Effector CD4-positive, alpha-beta T cell (primary cell): Measurements from ENCODE around the gene OPCML.

Experiments
- DNase-seq: peaks from one replicate; pipeline ENCODE4 v3.0.0-alpha.2; 2020

The OPCML gene

GRCh38 chr11:133224271-133224670 is 308.0 kb downstream of the OPCML start:
- no peak for DNase-seq

DNA sequence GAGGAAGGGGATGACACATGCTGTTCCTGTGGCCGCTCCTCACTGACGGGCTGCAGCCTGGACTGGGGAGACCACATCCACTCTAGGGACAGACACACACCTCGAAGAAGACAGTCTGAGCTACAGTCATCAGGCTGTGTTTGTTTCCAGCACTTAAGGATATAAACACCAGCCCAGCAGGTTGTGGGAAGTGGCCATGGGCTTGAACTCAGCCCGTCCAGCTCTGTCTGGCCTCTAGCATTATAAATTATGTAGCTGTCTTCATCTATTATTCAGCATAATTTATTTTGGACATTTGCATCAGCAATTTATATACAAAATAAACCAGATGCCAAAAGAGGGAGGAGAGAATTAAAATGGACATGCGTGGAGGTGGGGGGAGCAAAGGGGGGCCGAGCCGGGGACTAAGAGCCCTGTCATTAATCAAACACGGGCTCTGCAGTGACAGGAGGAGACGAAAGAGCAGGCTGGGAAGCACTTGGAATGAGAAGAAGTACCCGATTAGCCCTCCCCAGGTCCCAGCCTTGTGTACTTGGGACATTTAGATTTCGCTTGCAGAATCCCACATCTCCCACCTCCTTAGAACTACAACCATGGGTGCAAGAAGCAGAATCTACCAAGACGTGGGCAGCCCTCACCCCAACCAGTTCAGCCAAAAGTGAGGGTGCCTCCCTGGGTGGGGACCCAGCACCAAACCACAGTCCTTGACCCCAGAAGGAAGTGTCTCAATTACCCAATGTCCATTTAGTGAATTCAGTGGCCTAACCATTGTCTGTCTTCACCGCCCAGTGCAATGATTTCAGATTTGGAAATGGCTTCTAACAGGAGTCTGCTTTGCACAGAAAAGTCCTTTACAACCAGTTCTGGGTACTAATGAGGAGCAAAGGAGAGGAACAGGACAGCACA is 309.6 kb downstream of the OPCML start:
- DNase-seq = no peak

DNA sequence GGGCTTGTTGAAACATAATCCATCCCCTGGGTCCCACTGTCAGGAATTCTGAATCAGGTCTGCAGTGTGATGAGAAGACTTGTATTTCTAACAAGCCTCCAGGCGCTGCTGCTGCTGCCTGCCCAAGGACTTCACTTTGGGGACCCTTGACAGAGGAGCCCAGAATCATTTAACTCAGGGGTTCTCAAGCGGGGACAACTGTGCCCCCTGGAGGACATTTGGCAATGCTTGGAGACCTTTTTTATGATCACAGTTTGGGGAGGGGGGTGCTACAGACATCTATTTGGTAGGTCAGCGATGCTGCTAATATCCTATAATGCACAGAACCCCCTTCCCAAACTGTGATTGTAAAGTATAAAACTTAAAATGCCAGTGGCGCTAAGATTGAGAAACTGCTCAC is 312.8 kb downstream of the OPCML start:
- no peak for DNase-seq

- no peak for DNase-seq
These were observed 315.5 kb downstream of the OPCML start for GRCh38 chr11:133216813-133217212.

GRCh38 chr11:133215596-133216230 is 316.6 kb downstream of the OPCML start:
- DNase-seq = no peak

DNA sequence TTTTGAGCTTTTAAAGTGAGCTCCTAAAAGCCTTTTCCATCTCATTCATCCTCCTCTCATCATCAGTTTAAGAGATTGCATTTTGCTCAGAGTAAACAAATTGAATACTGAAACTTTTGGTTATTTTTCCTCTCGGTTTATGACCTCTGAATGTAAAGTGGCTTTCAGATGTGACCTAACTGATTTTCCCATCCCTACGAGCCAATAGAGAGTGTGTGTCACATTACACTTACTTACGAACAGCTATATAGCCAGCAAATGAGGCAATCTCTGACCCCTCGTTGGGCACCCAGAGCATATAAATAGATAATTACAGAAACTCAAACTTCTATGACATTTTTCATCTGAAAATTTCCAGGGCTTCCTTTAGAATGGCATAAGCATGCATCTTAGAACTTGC is 317.7 kb downstream of the OPCML start:
- no peak for DNase-seq

GRCh38 chr11:133212201-133212600 is 320.1 kb downstream of the OPCML start:
- DNase-seq = no peak

- DNase-seq = no peak
These were observed 324.3 kb downstream of the OPCML start for GRCh38 chr11:133207995-133208394.

GRCh38 chr11:133206313-133207005 is 325.8 kb downstream of the OPCML start:
- DNase-seq = no peak

- no peak for DNase-seq
These were observed 328.1 kb downstream of the OPCML start for GRCh38 chr11:133204158-133204557.

DNA sequence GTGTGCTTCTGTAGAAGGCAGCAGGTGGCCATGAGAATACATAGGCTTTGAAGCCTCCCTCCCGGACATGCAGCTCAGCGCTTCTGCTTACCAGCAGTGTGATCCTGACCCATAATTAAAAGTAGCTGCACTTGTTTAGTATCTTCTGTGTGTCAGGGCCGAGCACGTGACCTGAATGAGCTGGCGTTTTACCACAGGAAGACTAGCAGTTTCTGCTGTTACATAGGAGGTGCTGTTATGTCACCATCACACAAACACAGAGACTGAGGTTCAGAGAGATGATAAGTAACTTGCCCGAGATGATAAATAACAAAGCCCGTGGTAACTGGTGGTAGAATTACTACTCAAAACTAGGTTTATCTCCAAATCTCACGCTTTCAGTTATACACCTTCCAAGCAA is 329.5 kb downstream of the OPCML start:
- DNase-seq = no peak

GRCh38 chr11:133198438-133198837 is 333.9 kb downstream of the OPCML start:
- no peak for DNase-seq

- DNase-seq = no peak
These were observed 334.9 kb downstream of the OPCML start for GRCh38 chr11:133197425-133197824.

GRCh38 chr11:133191931-133192330 is 340.4 kb downstream of the OPCML start:
- no peak for DNase-seq

GRCh38 chr11:133181667-133182066 is 350.6 kb downstream of the OPCML start:
- no peak for DNase-seq

DNA sequence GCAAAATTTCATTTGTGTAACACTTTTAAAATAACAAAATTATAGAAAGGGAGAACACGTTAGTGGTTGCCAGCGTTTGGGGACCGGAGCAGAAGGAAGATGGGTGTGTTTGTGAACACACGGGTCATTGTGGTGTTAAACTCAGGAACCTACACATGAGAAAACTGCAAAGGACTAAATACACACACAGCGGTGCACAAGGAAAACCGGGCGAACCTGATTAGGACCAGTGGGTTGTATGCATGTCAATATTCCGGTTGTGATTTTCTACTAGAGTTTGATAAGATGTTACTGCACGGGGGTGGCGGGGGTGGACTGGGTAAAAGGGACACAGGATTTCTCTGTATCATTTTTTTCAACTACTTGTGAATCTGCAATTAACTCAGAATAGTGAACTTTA is 351.2 kb downstream of the OPCML start:
- DNase-seq = no peak

DNA sequence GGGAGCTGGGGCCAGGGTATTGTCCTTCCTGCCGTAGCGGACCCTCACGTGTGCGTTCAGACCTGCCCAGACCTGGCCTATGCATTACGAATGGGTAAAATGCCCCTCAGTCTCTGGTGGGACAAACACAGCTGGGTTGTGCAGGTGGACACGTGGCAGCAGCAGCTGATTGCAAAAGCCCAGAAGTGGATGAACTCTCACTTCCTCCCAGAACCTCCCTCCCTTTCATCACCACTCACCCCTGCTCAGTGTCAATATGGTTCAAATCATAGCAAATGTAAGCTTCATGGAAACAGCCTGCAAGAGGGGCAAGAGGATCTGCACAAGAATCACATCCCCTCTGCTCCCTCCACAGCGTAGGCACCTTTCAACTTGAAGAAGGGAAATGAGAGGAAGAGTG is 352.1 kb downstream of the OPCML start:
- DNase-seq = no peak

DNA sequence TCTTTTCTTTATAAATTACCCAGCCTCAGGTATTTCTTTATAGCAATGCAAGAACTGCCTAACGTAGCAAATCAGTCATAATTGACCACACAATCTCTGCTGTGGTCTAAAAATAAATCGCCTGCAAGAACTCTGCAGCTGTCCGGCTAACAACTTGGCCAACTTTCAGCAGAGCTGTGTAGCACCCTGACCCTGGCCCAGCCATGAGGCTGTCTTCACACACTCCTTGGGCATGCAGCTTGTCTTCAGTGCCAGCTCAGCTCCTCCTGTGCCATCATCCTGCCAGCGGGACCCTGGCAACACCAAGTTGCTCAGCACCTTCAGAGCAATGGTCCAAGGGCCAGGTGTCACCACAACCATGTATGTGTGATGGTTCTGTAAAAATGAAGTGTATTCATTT is 355.6 kb downstream of the OPCML start:
- DNase-seq = no peak

- no peak for DNase-seq
These were observed 357.2 kb downstream of the OPCML start for GRCh38 chr11:133175103-133175502.

GRCh38 chr11:133173810-133174412 is 358.4 kb downstream of the OPCML start:
- DNase-seq = no peak

DNA sequence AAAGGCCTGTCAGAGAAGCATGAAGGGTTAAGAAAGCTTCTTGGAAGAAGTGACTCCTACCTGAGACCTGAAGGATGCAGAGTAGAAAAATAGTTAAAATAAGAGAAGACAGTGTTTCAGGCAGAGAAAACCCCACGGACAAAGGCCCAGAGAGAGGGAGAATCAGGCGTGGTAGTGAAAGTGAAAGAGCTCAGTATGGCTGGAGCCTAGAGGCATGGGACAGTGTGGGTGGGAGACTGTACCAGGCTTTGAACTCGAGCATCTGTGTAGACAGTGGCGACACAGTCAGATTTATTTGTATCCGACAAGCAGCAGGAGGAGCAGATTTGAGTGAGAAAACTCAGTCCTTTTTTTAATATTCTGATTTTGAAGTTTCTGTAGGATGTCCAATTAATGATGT is 360.0 kb downstream of the OPCML start:
- no peak for DNase-seq

GRCh38 chr11:133171374-133171773 is 360.9 kb downstream of the OPCML start:
- no peak for DNase-seq

GRCh38 chr11:133168016-133168415 is 364.3 kb downstream of the OPCML start:
- DNase-seq = no peak
